Measurements from ENCODE around the gene LRRC47. TPM values are rescaled to one million over a fixed set of nuclear protein-coding genes. Genes with fewer than 3 reads are reported as not detected.

Gene LRRC47
- polyA plus RNA-seq, 1 experiment, result 17.7 TPM

GRCh38 chr1:3729594-3730542, 66.4 kb downstream of the LRRC47 start:
- H3K4me3 ChIP-seq (ENCODE audit: low read depth, low read length), result no peak overlapping the region
- H3K36me3 ChIP-seq (ENCODE audit: control insufficient read depth, insufficient read depth, low read length), result no peaks in the 10 kb centered on the region
- ChIA-PET POLR2A (no interaction called here), CTCF (interaction anchor here (1.1 kb wide), 1 partner anchor 9 kb away, joined by 3 read pairs; no protein-coding TSS in a partner anchor)
- no peak for TF ChIP-seq CTCF (IDR thresholded peaks at IDR 0.05; ENCODE audit: insufficient read depth, low read depth, low read length)
- no peaks in the 10 kb centered on the region; the same call in 1 of the 2 replicates for H3K27me3 ChIP-seq (ENCODE audit: control insufficient read depth, insufficient read depth, low read length)
- no peak for DNase-seq (ENCODE audit: low read depth)

Small RNA genes lying within 50 kb of the gene (small RNA-seq; reads per million reads assigned to genes)
- not detected for gene RF02197 (ENCODE audit: insufficient read length, low read depth, low replicate concordance)
- not detected for gene RN7SL574P (ENCODE audit: insufficient read length, low read depth, low replicate concordance)

Other genes with a start within 250 kb of the LRRC47 start
- 31.8 and 77.4 TPM in 2 replicates for gene MEGF6, start 185.0 kb downstream of the LRRC47 start, polyA plus RNA-seq (2011; rRNA removed)
- 45.8 and 52.1 TPM in 2 replicates for gene TPRG1L, start 171.5 kb downstream of the LRRC47 start, polyA plus RNA-seq (2011; rRNA removed)
- 17.2 and 27.6 TPM in 2 replicates for gene WRAP73, start 146.4 kb downstream of the LRRC47 start, polyA plus RNA-seq (2011; rRNA removed)
- gene TP73, start 144.0 kb downstream of the LRRC47 start, polyA plus RNA-seq (2011; rRNA removed), result not detected in 2 replicates
- gene CCDC27, start 44.0 kb downstream of the LRRC47 start, polyA plus RNA-seq (2011; rRNA removed), result not detected in 2 replicates
- gene SMIM1, start 23.7 kb downstream of the LRRC47 start, polyA plus RNA-seq (2011; rRNA removed), result 1.0 TPM in 2 replicates
- gene CEP104, start 60.7 kb upstream of the LRRC47 start, polyA plus RNA-seq (2011; rRNA removed), result 19.5 and 26.0 TPM in 2 replicates
- gene DFFB, start 61.0 kb upstream of the LRRC47 start, polyA plus RNA-seq (2011; rRNA removed), result 5.0 and 6.1 TPM in 2 replicates
- gene C1orf174, start 103.8 kb upstream of the LRRC47 start, polyA plus RNA-seq (2011; rRNA removed), result 27.0 and 33.8 TPM in 2 replicates

Data from BJ (cell line).